Upper lobe of right lung (tissue), 1 donor: ENCODE measurements around the gene CCM2L. TPM values are rescaled to one million over a fixed set of nuclear protein-coding genes. Genes with fewer than 3 reads are reported as not detected.

Experiments
- ATAC-seq: fragments of 200-7000 bp; cut with Tn5 transposase; one replicate; pipeline ENCODE4 v1.9.1; 2020; ENCODE audit warnings: mild to moderate bottlenecking, moderate library complexity
- DNase-seq: peaks from one replicate; pipeline ENCODE4 v3.0.0-alpha.2; 2020
- H3K27ac ChIP-seq: fragments of 200-600 bp; one replicate; pipeline ENCODE4 v1.8.0; 2022
- H3K27me3 ChIP-seq: fragments of 200-600 bp; one replicate; pipeline ENCODE4 v1.8.0; 2022; ENCODE audit warnings: mild to moderate bottlenecking
- H3K36me3 ChIP-seq: fragments of 200-600 bp; one replicate; pipeline ENCODE4 v1.8.0; 2022
- H3K4me1 ChIP-seq: fragments of 200-600 bp; one replicate; pipeline ENCODE4 v1.8.0; 2022
- H3K4me3 ChIP-seq: fragments of 200-600 bp; one replicate; pipeline ENCODE4 v1.8.0; 2022; ENCODE audit warnings: mild to moderate bottlenecking
- H3K9me3 ChIP-seq: fragments of 200-600 bp; one replicate; pipeline ENCODE4 v1.8.0; 2022
- intact Hi-C: fragments of 100-400 bp; cut with DNase I; formaldehyde crosslinking; loops from one replicate; pipeline ENCODE4 v1.11.0; 2022
- total RNA-seq: library from RNA; stranded (reverse); fragmentation: NEBNext Ultra II Directional; extraction: Animal tissue kit (Norgen Biotek cat#: 25700); gene quantifications from one replicate; pipeline ENCODE4 v1.2.1, GENCODE V29; 2021
- TF ChIP-seq, protein P1 (sequence below): fragments of 200-600 bp; IDR thresholded peaks from one replicate; pipeline ENCODE4 v1.8.0; 2022; ENCODE audit warnings: antibody characterized with exemption
- donor health status: DM: no; HTN: yes; CAD: no; lungs with severe emphysema.

Gene CCM2L
- total RNA-seq, 1 donor from 2014 or later = 23.2 TPM

DNA sequence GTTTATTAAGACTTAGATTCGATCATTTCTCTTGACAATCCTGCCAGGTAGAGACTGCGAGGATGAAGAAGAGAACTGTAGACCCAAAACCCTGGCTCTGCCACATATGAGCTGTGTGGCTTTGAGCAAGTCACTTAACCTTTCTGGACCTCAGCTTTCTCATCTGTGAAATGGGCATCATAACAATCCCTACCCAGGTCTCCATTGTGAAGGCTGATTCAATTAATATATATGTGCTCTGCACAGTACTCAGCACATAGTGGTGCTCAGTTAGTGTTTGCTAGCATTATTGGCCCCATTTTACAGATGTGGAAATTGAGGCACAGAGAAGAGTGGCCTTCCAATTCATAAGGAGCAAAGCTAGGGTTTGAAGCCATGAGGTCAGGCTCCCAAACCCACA lies 34.4 kb upstream of the CCM2L start:
- H3K36me3 ChIP-seq = no peaks in the 10 kb centered on the region
- TF ChIP-seq, protein P1, sequence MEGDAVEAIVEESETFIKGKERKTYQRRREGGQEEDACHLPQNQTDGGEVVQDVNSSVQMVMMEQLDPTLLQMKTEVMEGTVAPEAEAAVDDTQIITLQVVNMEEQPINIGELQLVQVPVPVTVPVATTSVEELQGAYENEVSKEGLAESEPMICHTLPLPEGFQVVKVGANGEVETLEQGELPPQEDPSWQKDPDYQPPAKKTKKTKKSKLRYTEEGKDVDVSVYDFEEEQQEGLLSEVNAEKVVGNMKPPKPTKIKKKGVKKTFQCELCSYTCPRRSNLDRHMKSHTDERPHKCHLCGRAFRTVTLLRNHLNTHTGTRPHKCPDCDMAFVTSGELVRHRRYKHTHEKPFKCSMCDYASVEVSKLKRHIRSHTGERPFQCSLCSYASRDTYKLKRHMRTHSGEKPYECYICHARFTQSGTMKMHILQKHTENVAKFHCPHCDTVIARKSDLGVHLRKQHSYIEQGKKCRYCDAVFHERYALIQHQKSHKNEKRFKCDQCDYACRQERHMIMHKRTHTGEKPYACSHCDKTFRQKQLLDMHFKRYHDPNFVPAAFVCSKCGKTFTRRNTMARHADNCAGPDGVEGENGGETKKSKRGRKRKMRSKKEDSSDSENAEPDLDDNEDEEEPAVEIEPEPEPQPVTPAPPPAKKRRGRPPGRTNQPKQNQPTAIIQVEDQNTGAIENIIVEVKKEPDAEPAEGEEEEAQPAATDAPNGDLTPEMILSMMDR = no peak
- intact Hi-C loops = no loop called here
- no peak overlapping the region for H3K4me3 ChIP-seq
- H3K27me3 ChIP-seq = peaks cover 10% of the 10 kb centered on the region
- no peak for ATAC-seq
- no peak overlapping the region for H3K27ac ChIP-seq
- H3K4me1 ChIP-seq = no peaks in the 10 kb centered on the region
- no peak for DNase-seq
- H3K9me3 ChIP-seq = no peaks in the 10 kb centered on the region

DNA sequence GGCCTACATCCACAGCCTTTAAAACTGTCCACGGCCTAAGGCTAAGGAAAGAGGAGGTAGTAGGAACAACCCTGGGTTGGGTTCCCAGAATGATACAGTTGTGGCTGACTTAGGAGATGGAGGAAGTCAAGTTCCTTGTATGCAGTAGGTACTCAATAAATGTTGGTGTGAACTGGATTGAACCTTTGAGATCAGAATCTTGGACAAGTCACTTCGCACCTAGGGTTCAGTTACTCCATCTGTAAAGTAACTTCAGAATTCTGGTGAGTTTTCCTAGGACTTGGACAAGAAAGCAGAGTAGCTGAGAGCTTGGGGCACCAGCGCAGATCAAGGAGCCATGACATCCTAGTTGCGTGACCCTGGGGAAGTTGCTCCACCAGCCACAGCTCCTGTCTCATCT lies 33.2 kb upstream of the CCM2L start:
- no peak overlapping the region for H3K27ac ChIP-seq
- no peak for ATAC-seq
- peaks cover 10% of the 10 kb centered on the region for H3K27me3 ChIP-seq
- H3K36me3 ChIP-seq = no peaks in the 10 kb centered on the region
- no peak for DNase-seq
- intact Hi-C loops = no loop called here
- H3K4me1 ChIP-seq = no peaks in the 10 kb centered on the region
- H3K9me3 ChIP-seq = no peaks in the 10 kb centered on the region
- no peak overlapping the region for H3K4me3 ChIP-seq
- TF ChIP-seq, protein P1 = no peak

DNA sequence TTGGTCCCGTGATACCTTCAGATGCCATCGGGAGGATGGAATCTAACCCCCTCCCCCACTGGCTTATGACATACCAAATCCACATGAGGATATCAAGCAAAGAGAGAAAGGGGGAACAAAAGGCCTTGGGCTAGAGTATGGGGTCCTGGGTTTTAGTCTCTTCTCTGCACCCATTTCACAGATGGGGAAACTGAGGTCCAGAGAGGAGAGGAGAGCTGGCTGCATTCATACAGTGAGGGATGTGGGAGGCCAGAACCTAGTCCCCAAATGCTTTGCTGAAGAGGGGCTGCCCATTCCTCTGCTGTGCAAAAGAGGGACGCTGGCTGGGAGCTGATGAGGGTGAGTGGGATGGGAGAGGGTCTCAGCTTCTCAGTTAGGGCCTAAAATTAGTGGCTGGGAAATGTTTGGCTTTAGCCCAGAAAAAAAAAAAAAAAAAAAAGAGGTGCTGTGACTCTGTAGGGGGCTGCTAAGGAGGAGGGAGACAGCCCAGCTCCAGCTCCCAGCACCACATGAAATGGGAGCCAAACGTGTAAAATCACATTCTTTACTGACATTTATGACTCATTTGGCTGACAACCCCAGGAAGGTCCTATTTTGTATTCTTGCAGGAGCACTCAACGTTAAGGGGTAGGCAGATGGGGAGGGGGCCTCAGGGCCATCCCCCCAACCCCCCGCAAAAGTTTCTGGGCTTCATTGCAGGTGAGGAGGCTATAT lies 30.4 kb upstream of the CCM2L start:
- intact Hi-C loops = no loop called here
- Histone ChIP-seq H3K9me3 (no peaks in the 10 kb centered on the region), H3K36me3 (no peaks in the 10 kb centered on the region), H3K4me3 (no peak overlapping the region), H3K27me3 (peaks cover 8% of the 10 kb centered on the region), H3K4me1 (no peaks in the 10 kb centered on the region), H3K27ac (no peak overlapping the region)
- ATAC-seq (no peak), DNase-seq (no peak)
- TF ChIP-seq, protein P1 = no peak

DNA sequence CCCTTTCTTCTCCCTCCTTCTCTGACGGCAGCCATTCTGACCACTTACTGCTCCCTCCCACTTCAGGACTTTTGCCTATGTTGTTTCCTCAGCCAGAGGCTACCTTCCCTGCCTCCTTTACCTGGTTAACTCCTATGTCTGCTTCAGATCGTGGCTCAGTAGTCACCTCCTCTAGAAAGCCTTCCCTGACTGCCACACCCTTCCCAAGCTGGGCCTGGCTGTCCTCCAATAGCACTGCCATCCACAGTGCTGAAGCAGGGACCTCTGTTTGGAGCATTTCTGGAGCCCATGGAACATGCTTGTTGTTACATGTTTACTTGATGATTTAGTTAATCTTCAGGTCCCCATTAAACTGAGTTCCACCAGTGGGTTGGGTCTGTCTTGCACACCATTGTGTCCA lies 28.5 kb upstream of the CCM2L start:
- DNase-seq (no peak), ATAC-seq (no peak)
- Histone ChIP-seq H3K4me3 (no peak overlapping the region), H3K36me3 (no peaks in the 10 kb centered on the region), H3K27me3 (peaks cover 4% of the 10 kb centered on the region), H3K4me1 (no peaks in the 10 kb centered on the region), H3K27ac (no peak overlapping the region), H3K9me3 (no peaks in the 10 kb centered on the region)
- TF ChIP-seq, protein P1 = no peak
- intact Hi-C loops = no loop called here

DNA sequence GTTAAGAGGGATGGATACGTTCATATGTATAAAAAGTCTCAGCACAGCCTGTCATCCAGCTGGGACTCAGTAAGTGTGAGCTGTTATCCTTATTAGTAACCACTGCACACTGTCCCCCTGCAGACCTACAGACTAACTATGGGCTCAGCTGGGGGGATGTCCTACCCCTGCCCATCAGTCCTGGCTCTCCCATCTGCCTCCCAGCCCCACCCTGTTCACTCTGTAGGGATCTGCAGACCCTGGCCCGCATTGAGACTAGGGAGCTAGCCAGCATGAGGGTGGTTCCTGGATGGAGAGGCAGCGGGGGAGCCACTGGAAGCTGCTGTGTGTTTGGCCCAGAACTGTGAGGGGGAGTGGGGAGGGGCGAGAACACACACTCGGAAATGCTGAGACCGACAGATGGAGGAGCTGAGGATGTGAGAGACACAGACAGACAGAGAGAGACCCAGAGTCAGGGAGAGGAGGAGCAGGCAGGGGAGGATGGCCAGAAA lies 25.2 kb upstream of the CCM2L start:
- TF ChIP-seq, protein P1 = no peak
- H3K4me1 ChIP-seq = no peaks in the 10 kb centered on the region
- H3K36me3 ChIP-seq = no peaks in the 10 kb centered on the region
- ATAC-seq = no peak
- peaks cover 4% of the 10 kb centered on the region for H3K27me3 ChIP-seq
- H3K4me3 ChIP-seq = no peak overlapping the region
- no peaks in the 10 kb centered on the region for H3K9me3 ChIP-seq
- DNase-seq = no peak
- no peak overlapping the region for H3K27ac ChIP-seq
- intact Hi-C loops = no loop called here

DNA sequence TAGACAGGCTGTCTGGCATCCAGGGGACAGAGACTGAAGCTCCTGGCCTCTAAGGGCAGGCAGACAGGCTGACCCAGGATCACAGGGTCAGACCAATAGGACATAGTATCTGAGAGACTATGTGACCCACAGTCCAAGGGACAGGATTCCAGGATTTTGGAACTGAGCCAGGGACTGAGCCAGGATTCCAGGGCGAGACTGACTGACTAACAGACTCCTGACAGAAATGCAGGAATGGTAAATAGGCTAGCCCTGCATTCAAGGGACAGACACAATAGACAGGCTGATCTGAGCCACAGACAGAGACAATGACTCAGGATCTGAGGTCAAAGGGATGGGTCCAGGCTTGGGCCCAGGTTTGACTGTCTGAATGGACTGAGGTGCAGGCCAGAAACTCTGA lies 22.5 kb upstream of the CCM2L start:
- no peak for ATAC-seq
- Histone ChIP-seq H3K27ac (no peak overlapping the region), H3K27me3 (no peaks in the 10 kb centered on the region), H3K9me3 (no peaks in the 10 kb centered on the region), H3K4me1 (no peaks in the 10 kb centered on the region), H3K36me3 (no peaks in the 10 kb centered on the region), H3K4me3 (no peak overlapping the region)
- intact Hi-C loops = no loop called here
- no peak for DNase-seq
- TF ChIP-seq, protein P1 = no peak
